Right kidney (tissue), 9 donors: ENCODE data around the gene C18orf63.
A peak's percentile ranks its signal among the peaks of the same experiment; 100 is the strongest.
"Not testable (repeated sequence)": the region's sequence is repeated elsewhere in the genome, so short reads cannot be mapped to it uniquely, and the experiment has no call there.

Experiments used
- DNase-seq: peaks from one replicate; pipeline ENCODE4 v3.0.0-alpha.2; 2016
- long read RNA-seq, 8 donors: transcript quantifications; one replicate each; lab custom pipeline, GENCODE V29; 2026

Gene C18orf63
- long read RNA-seq, donor 1 = 0 reads
- long read RNA-seq, donor 2 = 0 reads
- long read RNA-seq, donor 3 = 0 reads
- long read RNA-seq, donor 4 = 0 reads
- long read RNA-seq, donor 5 = 0 reads
- long read RNA-seq, donor 6 = 0 reads
- long read RNA-seq, donor 7 = 0 reads
- long read RNA-seq, donor 8 = 0 reads

- DNase-seq = no peak
Observed at GRCh38 chr18:74315464-74316256, at the start of gene C18orf63. TSS of gene C18orf63 (plus strand) at chr18:74315839. CDS start at chr18:74317866, 2,027 bp downstream.

DNA sequence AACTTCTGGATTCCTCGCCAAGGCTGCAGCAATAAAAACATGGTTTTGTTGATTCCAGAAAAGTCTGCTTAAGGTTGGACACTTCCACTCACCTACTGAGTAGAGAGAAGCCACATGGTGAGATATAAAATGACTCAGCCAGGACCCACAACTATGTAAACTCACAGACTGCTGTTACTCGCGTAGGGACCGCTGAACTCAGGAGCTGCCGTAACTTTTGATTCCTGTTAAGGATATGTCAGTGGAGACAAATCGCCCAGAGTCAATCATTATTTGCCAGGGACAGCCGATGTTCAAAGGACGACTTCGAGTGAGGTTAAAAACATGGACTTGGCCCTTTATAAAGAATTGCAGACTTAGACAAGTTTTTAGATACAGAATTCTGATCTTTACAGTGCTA, 49.5 kb upstream of the C18orf63 start:
- no peak for DNase-seq

- no peak for DNase-seq
Observed at GRCh38 chr18:74268175-74268574, 47.5 kb upstream of the C18orf63 start.

DNA sequence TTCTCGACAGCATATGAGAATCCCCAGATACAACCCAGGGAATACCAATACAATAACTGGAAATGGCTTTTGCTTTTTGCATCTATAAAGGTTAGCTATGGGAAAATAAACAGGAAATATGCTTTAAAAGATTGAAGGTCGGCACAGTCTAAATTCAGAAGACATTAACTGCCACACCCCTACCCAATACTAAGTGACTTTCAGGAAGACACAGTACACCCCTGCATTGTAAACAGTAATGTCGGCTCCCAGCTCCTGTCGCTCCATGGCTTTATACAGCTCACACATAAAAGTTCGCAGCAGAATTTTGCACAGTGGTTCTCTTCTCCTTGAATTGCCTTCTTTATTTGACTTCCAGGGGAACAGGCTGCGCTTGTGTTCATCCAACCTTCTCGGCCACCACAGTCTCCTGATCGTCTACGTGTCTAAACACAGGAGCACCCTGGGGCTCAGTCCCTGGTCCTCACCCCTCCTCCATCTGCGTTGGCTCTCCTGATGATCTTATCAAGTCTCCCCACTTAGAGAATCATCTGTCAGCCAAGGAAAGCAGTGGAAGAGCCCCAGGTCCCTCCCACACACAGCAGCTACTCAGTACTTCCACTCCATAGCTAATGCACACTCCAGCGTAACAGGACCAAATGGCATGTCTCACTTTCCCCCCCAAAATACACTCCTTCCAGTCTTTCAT, 46.6 kb upstream of the C18orf63 start:
- no peak for DNase-seq

DNA sequence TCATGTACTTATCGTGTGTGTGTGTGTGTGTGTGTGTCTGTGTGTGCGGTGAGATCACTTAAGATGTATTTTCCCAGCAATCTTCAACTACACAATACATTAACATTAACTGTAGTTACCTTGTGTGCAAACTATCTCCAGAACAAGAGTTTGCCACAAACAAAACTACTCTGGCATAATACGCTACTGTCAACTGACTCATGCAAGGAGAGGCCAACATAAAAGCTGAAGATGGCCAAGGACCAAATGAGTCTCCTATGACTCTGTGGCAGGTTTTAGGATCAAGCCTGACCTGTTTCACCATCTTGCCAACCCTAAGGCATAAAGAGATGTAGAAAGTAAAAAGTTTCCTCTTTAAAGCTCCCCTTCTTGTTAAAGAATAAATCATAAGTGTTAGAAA, 44.0 kb upstream of the C18orf63 start:
- DNase-seq = no peak

- no peak for DNase-seq
Observed at GRCh38 chr18:74273394-74273793, 42.2 kb upstream of the C18orf63 start.

DNA sequence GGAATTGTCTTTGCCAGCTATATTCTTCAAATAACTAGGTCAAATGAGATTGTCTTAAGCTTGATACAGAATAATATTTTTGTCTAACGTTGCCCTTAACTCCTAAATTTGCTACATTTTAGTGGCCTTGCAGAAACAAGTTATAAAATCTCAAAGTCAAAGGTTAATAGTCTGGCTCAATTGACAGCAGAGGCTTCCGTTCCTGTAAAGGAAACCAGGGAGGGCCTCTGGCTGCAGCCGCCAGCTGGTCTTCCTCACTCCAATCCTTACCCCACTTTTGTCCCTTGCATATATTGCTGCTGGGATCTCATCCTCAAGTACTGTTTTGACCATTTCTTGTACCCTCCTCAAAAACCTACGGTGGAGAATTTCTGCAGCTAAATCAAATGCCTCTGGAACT, 40.9 kb upstream of the C18orf63 start:
- DNase-seq = no peak

DNA sequence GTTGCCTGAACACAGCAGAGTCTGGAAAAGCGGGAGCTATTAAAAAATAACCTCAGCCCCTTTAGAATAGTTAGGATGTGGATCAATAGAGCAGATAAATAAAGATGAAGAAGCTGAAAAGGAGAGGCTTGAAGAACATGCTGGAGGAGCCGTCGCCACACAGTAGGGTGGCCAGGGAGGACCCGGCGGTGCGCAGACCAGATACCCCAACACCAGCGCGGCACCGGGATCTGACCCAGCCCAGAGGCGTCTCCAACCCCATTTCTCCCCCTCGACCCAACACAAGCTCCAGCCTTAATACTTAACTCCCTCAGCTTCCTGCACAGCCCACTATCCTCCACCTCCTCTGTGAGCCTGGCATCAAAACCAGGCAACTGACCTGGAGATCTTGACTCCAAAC, 39.9 kb upstream of the C18orf63 start:
- DNase-seq = no peak

DNA sequence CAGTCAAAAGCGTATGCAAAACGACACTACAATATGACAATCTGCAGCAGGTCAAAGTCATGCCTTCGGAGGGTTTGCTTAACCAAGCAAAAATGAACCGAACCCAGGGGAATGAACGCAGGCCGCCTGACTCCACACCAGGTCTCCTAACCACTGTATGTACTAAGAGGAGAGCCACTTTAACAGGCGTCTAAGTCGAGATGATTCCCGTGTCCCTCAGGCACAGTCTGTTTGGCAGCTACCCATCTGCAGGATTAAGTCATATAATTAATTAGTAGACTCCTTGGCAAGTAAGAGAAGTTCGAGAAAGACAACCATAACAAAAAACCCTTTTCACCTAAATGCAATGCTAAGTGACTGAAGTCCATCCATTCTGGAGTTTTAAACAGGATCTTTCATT, 39.0 kb upstream of the C18orf63 start:
- no peak for DNase-seq

DNA sequence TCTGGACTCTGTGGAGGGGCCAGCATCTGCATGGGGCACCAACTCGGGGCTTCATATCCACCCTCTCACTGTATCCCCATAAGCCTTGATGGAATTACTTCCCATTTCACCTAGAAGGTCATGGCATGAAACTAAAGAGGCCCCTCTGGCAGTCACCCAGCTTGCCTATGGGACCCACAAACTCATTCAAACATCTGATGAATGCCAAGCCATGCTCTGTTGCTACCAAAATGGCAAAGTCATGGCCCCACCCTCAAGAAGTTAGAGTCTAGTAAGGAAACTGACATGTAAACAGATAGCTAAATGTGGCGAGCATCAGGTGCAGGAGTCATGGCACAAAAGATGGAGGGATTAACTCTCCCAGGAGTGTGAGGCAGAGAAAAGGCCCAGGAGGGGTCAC, 38.3 kb upstream of the C18orf63 start:
- DNase-seq = no peak

DNA sequence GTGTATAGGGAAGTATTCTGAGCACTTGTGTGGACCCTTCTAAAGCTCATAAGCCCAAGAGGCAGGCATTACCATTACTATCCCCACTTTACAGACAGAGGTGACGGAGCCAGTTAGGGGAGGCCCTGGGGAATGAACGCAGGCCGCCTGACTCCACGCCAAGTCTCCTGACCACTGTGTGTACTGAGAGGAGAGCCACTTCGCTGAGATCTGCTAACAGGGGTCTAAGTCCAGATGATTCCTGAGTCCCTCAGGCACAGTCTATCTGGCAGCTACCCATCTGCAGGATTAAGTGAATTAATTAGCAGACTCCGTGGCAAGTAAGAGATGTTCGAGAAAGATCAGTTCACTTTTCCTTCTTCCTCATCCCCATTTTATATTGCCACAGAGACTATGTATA, 37.6 kb upstream of the C18orf63 start:
- no peak for DNase-seq

DNA sequence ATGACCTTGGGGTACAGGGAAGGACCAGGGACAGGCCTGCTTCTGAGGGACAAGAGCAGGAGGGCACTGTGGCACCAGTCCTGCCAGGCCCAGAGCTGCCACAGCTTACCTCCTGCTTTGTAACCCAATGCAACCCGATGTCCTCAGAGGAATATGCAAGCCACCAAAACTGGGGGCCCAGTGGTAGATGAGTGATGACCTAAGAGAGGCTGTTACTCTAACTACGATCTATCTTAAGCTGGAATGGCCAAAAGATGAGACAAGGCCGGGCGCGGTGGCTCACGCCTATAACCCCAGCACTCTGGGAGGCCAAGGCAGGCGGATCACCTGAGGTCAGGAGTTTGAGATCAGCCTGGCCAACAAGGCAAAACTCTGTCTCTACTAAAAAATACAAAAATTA, 36.7 kb upstream of the C18orf63 start:
- DNase-seq = no peak

- DNase-seq = no peak
Observed at GRCh38 chr18:74281011-74281979, 34.3 kb upstream of the C18orf63 start.

DNA sequence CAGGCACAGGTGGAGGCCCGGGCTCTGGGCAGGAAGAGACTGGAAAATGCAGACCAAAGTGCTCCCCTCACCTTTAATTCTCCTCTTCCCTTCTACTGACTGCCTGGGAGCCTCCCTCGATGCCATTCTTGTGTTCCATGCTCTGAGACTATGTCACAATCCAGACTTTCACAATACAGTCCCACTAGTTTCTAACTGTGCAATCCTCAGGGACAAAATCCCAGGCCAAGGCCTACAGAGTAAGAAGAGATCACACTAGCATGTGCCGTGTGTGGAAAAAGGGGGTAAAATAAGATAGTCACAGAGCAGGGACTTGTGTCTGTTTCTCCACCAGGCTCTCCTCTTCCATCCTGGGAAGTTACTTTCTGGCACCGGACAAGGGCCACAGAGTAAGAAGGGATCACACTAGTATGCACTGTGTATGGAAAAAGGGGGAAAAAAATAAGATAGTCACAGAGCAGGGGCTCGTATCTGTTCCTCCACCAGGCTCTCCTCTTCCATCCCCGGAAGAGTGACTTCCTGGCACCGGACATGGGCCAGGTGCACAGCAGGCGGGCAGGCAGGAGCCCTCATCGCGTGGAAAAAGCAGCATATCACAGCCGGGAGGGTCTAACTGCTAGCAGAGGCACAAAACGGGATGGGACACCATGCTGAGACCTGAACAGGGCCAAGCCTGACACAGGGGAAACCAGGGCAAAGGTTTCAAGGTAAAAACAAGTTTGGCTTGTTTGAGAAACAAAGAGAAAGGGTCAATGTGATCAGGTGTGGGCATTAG, 33.5 kb upstream of the C18orf63 start:
- DNase-seq = no peak

DNA sequence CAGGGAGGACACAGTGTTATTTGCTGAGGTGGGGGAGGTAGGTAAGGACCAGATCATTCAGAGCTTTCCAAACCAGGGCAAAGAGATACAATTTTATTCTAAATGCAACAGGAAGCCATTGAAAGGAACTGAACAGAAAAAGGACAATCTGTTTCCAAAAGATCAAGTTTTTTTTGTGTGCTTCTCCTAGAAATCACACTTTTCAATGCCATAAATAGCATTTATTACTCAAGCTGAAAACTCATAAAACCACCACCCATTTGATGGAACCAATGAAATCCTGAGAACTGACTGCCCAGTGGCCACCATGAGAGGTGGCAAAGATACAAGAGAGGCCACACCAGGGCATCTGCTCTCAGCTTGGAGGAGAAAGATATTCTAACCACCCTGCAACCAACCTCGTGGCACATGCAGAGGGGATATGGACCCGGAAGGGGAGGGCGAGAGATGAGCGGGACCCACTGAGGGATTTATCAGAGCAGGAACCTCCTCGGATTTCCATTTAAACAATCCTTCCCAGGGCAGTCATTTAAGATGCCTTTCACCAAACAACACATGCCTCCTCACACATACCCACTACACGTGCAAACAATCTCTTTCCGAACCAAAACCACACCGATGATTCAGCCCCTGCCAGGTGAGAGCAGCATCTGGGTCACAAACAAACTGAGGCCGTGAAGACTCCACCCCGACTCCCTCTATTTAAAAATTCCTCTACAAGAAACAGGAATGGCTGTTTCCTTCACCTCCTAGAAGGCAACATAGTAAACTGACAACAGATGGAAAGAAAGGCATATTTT, 32.7 kb upstream of the C18orf63 start:
- no peak for DNase-seq

DNA sequence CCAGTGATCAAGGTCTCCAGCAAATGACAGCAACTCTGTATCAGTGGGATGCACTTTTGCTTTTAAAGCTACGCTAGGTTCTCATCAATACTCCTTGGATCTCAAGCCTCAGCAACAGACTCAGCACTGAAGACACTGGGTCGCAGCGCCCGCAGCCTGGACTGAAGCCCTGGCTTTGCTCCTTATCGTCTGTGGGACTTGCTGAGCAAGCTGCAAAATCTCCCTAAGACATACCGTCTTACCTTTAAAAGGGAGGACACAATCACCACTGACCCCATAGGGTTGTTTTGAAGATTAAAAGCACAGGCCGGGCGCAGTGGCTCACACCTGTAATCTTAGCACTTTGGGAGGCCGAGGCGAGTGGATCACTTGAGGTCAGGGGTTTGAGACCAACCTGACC, 32.0 kb upstream of the C18orf63 start:
- no peak for DNase-seq

GRCh38 chr18:74284191-74284979, 31.3 kb upstream of the C18orf63 start:
- DNase-seq = peak; percentile 47

- no peak for DNase-seq
Observed at GRCh38 chr18:74284980-74285355, 30.7 kb upstream of the C18orf63 start.

DNA sequence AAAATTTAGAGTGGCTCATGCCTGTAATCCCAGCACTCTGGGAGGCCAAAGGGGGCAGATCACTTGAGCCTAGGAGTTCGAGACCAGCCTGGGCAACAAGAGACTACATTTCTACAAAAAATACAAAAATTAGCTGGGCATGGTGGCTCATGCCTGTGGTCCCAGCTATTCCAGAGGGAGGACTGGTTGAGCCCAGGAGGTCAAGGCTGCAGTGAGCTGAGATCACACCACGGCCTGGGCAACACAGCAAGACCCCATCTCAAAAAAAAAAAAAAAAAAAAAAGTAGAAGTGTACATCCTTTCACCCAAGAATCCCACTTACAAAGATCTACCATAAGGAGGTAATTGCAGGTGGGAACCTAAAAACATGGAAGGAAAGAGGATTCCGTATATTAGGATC, 30.1 kb upstream of the C18orf63 start:
- not testable (repeated sequence) for DNase-seq
